ENCODE results near the gene ITPR3. TPM values are rescaled to one million over a fixed set of nuclear protein-coding genes. Genes with fewer than 3 reads are reported as not detected.

ITPR3 gene
- total and polyA plus RNA-seq, 3 donors from 2014 or later: 58.2 to 146 (median 80.3) TPM

- Histone ChIP-seq H3K36me3 (ENCODE audit: low read depth, missing control alignments) (no peaks in the 10 kb centered on the region), H3K9me3 (no peaks in the 10 kb centered on the region), H3K27ac (peak overlapping the region in 1 of 2 donors; percentile 37), H3K27me3 (no peaks in the 10 kb centered on the region), H3K4me1 (peaks cover 31% of the 10 kb centered on the region), H3K4me3 (no peak overlapping the region)
- TF ChIP-seq POLR2A (IDR thresholded peaks at IDR 0.05) (no peak), CTCF (IDR thresholded peaks at IDR 0.05) (no peak)
- DNase-seq: no peak
- WGBS, 2 donors: 97 to 98% methylated on average over 10 of the region's 10 CpGs
- intact Hi-C loops (cut with DNase I; ENCODE audit: low total_unique reads): no loop called here
Observed at GRCh38 chr6:33697845-33698244, 76.7 kb downstream of the ITPR3 start.

- Histone ChIP-seq H3K4me1 (peaks cover 25% of the 10 kb centered on the region), H3K36me3 (ENCODE audit: low read depth, missing control alignments) (no peaks in the 10 kb centered on the region)
- intact Hi-C loops (cut with DNase I; ENCODE audit: low total_unique reads): no loop called here
Observed at GRCh38 chr6:33698494-33698893, 77.4 kb downstream of the ITPR3 start.

GRCh38 chr6:33699131-33699530 lies 78.0 kb downstream of the ITPR3 start:
- Histone ChIP-seq H3K27ac (no peak overlapping the region), H3K27me3 (no peaks in the 10 kb centered on the region), H3K4me3 (no peak overlapping the region), H3K9me3 (no peaks in the 10 kb centered on the region), H3K36me3 (ENCODE audit: low read depth, missing control alignments) (no peaks in the 10 kb centered on the region), H3K4me1 (peaks cover 25% of the 10 kb centered on the region)
- no peak for DNase-seq
- TF ChIP-seq CTCF (IDR thresholded peaks at IDR 0.05) (no peak), POLR2A (IDR thresholded peaks at IDR 0.05) (no peak)
- intact Hi-C loops (cut with DNase I; ENCODE audit: low total_unique reads): no loop called here
- WGBS, 2 donors: 74 to 84% methylated on average over 8 of the region's 8 CpGs

More at GRCh38 chr6:33698494-33698893, 77.4 kb downstream of the ITPR3 start:
- 81 to 85% methylated on average over 10 of the region's 10 CpGs for WGBS, 2 donors
- Histone ChIP-seq H3K27me3 (no peaks in the 10 kb centered on the region), H3K27ac (no peak overlapping the region), H3K9me3 (no peaks in the 10 kb centered on the region), H3K4me3 (no peak overlapping the region)
- DNase-seq: no peak
- no peak for TF ChIP-seq POLR2A (IDR thresholded peaks at IDR 0.05)
- no peak for TF ChIP-seq CTCF (IDR thresholded peaks at IDR 0.05)

- no peaks in the 10 kb centered on the region for H3K36me3 ChIP-seq (ENCODE audit: low read depth, missing control alignments)
- H3K4me1 ChIP-seq: peaks cover 25% of the 10 kb centered on the region
- no peak overlapping the region for H3K4me3 ChIP-seq
- no peaks in the 10 kb centered on the region for H3K27me3 ChIP-seq
- no peak for TF ChIP-seq CTCF (IDR thresholded peaks at IDR 0.05)
- intact Hi-C loops (cut with DNase I; ENCODE audit: low total_unique reads): no loop called here
- WGBS, 2 donors: 66 to 68% methylated on average over 5 of the region's 5 CpGs
- H3K9me3 ChIP-seq: no peaks in the 10 kb centered on the region
- H3K27ac ChIP-seq: no peak overlapping the region
- DNase-seq: no peak
Observed at GRCh38 chr6:33699739-33700138, 78.6 kb downstream of the ITPR3 start.

- no peak overlapping the region for H3K4me3 ChIP-seq
- H3K27ac ChIP-seq: no peak overlapping the region
- H3K36me3 ChIP-seq (ENCODE audit: low read depth, missing control alignments): no peaks in the 10 kb centered on the region
- intact Hi-C loops (cut with DNase I; ENCODE audit: low total_unique reads): no loop called here
- peak; percentile 85 for DNase-seq
- no peaks in the 10 kb centered on the region for H3K27me3 ChIP-seq
- H3K9me3 ChIP-seq: no peaks in the 10 kb centered on the region
- WGBS, 2 donors: 51 to 61% methylated on average over 9 to 10 of the region's 10 CpGs
- peaks cover 25% of the 10 kb centered on the region for H3K4me1 ChIP-seq
- TF ChIP-seq POLR2A (IDR thresholded peaks at IDR 0.05) (no peak), CTCF (IDR thresholded peaks at IDR 0.05) (peak; percentile 28 to 50 (median 47))
Observed at GRCh38 chr6:33700391-33701050, 79.4 kb downstream of the ITPR3 start.
